Epithelial cell of esophagus (primary cell): ENCODE measurements around the gene LGI4.

Source experiments
- DNase-seq: peaks from one replicate; pipeline ENCODE4 v3.0.0; 2010; ENCODE audit warnings: low read depth
- H3K4me3 ChIP-seq: 2 replicates; pipeline ENCODE4 v1.5.1; 2011; ENCODE audit warnings: mild to moderate bottlenecking, low read length, control low read depth
- TF ChIP-seq, protein P1 (sequence below): IDR thresholded peaks from 2 replicates; pipeline ENCODE4 v1.5.1; 2011; ENCODE audit warnings: low read depth, mild to moderate bottlenecking, low read length, control low read depth, inconsistent platforms; ENCODE audit not compliant: insufficient read depth; ENCODE audit errors: missing control alignments

LGI4 gene

DNA sequence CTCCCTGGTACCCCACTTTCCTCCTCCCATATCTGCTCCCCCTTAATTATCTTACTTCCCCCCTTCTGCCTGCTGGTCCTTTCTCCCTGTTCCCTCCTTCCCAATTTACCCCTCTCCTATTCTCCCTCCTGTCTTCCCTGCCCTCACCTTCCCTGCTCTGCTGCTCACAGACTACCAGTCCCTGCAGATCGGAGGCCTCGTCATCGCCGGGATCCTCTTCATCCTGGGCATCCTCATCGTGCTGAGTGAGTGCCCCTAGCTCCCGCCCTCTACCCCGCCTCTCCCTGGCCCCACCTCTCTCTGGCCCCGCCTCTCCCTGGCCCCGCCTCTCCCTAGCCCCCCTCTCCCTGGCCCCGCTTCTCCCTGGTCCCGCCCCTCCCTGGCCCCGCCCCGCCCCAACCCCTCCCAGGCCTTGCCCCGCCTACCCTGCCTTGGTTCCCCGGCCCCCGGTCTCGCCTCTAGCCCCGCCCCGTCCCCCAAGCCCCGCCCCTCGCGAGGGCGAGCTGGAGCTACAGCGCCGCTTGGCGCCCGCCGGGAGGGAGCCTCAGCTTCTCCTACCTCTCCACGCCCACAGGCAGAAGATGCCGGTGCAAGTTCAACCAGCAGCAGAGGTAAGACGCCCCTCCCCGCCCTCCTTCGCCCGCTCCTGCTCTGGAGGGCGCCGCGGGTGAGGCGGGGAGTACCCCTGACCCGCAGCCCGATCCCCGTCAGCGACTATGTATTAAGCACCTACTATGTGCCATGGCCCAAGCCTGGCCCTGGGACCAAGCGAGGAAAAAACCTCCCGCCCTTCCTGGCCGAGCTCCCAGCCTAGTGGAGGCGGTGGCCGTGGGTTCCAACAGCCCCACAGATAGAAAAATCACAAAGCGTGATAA is 6.3 kb upstream of the LGI4 start:
- TF ChIP-seq, protein P1, sequence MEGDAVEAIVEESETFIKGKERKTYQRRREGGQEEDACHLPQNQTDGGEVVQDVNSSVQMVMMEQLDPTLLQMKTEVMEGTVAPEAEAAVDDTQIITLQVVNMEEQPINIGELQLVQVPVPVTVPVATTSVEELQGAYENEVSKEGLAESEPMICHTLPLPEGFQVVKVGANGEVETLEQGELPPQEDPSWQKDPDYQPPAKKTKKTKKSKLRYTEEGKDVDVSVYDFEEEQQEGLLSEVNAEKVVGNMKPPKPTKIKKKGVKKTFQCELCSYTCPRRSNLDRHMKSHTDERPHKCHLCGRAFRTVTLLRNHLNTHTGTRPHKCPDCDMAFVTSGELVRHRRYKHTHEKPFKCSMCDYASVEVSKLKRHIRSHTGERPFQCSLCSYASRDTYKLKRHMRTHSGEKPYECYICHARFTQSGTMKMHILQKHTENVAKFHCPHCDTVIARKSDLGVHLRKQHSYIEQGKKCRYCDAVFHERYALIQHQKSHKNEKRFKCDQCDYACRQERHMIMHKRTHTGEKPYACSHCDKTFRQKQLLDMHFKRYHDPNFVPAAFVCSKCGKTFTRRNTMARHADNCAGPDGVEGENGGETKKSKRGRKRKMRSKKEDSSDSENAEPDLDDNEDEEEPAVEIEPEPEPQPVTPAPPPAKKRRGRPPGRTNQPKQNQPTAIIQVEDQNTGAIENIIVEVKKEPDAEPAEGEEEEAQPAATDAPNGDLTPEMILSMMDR: peak; percentile 60
- DNase-seq: peak; percentile 94
- no peak overlapping the region for H3K4me3 ChIP-seq

GRCh38 chr19:35140207-35140961 is 5.5 kb upstream of the LGI4 start:
- H3K4me3 ChIP-seq: no peak overlapping the region
- DNase-seq: no peak
- TF ChIP-seq, protein P1: no peak

- TF ChIP-seq, protein P1: no peak
- H3K4me3 ChIP-seq: no peak within 1 kb of the TSS
- no peak for DNase-seq
Measured at GRCh38 chr19:35138305-35138892, 3.5 kb upstream of the LGI4 start, which contains the start of gene FXYD1. Gene FXYD1 (plus strand): TSS chr19:35138824. CDS start chr19:35140080, 1,256 bp downstream.

DNA sequence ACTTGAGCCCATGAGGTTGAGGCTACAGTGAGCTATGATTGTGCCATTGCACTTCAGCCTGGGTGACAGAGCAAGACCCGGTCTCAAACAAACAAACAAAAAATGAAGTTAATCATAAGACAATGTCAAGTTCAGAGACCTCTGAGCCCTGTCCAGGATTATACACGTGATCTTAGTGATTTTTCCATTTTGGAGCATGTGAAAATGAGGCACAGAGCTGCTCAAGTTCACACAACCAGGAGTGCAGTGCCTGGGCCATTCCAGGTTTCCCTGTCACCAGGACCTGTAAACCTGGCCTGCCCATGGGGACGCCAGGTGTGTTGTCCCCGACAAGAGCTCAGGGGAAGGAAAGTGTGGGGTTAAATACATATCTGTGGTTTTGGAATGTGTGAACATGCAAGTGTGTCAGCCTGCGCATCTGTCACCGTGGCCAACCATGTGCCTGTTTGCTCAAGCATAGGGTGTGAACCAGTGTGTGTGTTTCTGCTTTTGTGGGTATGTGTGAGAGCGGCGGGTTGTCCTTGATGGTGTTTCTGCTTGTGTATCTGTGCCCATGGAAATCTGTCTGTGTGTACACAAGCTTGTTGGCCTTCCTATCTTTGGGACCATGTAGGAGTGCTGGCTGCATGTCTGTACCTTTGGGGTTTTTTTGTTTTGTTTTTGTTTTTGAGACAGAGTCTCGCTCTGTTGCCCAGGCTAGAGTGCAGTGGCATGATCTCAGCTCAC is 2.3 kb upstream of the LGI4 start:
- no peak for DNase-seq
- H3K4me3 ChIP-seq: no peak overlapping the region
- TF ChIP-seq, protein P1: no peak

GRCh38 chr19:35136231-35136630 is 1.4 kb upstream of the LGI4 start:
- no peak for DNase-seq
- TF ChIP-seq, protein P1: no peak
- H3K4me3 ChIP-seq: no peak overlapping the region

GRCh38 chr19:35135389-35135909 is 590 bp upstream of the LGI4 start:
- no peak overlapping the region for H3K4me3 ChIP-seq
- peak; percentile 64 for DNase-seq

More at GRCh38 chr19:35135389-35135909, 590 bp upstream of the LGI4 start:
- TF ChIP-seq, protein P1: peak; percentile 80
